Left ventricle myocardium superior (tissue), 1 donor: ENCODE results near the gene RPP14. TPM values are rescaled to one million over a fixed set of nuclear protein-coding genes. Genes with fewer than 3 reads are reported as not detected.

Experiments used
- ATAC-seq: fragments of 200-7000 bp; cut with Tn5 transposase; one replicate; pipeline ENCODE4 v1.9.1; 2020; ENCODE audit warnings: mild to moderate bottlenecking, moderate library complexity
- DNase-seq: peaks from one replicate; pipeline ENCODE4 v3.0.0-alpha.2; 2020
- intact Hi-C: fragments of 100-400 bp; cut with micrococcal nuclease; formaldehyde crosslinking; loops from one replicate; pipeline ENCODE4 v1.11.0; 2022
- total RNA-seq: library from RNA; stranded (reverse); fragmentation: NEBNext Ultra II Directional; extraction: Animal tissue kit (Norgen Biotek cat#: 25700); gene quantifications from one replicate; pipeline ENCODE4 v1.2.1, GENCODE V29; 2021
- donor health status: DM: no; HTN: yes; CAD: no; lungs with severe emphysema.

The RPP14 gene
- total RNA-seq, 1 donor from 2014 or later: 25.0 TPM

DNA sequence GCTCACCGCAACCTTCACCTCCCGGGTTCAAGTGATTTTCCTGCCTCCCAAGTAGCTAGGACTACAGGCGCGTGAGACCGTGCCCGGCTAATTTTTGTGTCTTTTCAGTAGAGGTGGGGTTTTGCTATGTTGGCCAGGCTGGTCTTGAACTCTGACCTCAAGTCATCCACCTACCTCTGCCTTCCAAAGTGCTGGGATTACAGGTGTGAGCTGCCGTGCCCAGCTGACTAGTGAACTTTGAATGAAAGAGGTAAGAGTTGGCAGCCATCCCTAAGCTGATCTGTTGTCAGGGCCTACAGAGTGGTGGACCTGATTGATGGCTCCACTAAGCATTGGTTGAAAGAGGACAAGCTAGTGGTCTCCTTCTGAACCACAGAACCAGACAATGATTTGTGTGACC is 41.9 kb downstream of the RPP14 start:
- intact Hi-C loops: no loop called here
- ATAC-seq: no peak
- DNase-seq: no peak

DNA sequence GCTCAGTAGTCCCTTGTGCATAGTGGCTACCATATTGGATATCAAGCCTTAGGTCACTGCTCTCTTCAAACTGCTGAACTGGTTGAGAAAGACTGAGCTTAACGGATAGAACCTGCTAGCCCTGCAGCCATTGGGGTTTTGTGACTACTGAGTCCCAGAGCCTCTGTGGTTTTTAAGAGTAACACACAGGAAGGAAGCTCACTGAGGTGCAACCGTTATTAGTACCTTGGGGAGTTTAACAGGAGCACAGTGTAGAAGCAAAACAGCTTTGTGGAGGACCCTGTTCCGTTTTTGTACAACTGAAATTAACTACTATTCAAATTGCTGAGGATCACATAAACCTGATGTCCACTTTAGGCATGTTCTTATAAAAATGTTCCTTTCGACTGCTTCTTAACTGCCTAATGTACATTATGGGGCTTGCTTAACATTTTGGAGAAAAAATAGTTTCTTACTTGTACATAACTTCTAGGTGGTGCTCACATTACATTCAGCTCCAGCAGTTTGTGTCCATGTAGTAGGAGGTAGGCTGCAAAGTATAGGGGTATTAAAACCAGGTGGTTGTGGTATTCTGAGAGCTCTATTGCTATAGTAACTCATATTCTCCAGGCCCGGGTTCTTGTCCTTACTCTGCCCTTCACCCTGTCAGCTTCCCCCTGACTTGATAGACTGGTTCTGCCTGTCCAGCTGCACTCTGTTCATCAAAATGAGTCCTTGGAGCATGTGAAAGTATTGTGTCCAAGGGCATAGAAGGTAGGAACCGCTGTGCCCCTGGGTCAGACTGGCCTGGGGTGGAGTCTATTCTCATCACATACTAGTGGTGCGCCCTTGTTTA is 44.0 kb downstream of the RPP14 start:
- intact Hi-C loops: no loop called here
- DNase-seq: no peak
- no peak for ATAC-seq

DNA sequence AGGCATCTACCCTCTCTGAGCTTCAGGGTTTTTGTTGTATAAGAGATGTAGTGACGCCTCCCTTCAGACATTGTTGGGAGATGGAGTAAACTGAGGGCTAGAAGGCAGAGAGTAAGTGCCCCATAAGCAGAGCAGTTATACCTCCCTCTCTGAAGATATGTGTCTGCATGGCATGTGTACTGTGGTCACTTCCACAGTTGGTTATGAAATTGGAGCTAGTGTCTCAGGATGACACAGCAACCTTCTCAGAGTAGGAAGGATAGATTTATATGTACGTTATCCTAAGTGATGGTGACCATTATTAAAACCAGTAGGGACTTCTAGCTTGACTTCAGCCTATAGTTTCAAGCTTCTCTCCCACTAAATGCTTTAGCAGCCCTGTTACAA is 44.6 kb downstream of the RPP14 start:
- DNase-seq: no peak
- ATAC-seq: peak; percentile 41
- intact Hi-C loops: no loop called here

DNA sequence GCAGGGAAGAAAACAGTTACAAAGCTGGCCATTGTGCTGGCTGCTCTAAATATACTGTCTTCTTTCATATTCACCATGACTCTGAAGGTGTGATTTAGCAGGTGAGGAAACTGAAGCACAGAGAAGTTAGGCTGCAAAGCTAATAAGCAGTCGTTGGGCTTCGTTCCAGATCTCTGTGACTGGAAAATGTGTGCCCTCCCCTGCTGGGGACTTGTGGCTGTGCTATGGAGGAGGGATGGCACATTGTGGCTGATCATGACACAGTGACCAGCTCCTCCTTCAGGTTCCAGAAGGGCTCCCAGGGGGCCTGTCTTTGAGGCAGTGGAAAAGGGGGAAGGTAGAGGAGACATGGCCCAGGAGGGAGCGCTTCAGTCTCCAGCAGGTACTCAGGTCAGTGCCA is 45.9 kb downstream of the RPP14 start:
- intact Hi-C loops: no loop called here
- ATAC-seq (no peak), DNase-seq (no peak)

DNA sequence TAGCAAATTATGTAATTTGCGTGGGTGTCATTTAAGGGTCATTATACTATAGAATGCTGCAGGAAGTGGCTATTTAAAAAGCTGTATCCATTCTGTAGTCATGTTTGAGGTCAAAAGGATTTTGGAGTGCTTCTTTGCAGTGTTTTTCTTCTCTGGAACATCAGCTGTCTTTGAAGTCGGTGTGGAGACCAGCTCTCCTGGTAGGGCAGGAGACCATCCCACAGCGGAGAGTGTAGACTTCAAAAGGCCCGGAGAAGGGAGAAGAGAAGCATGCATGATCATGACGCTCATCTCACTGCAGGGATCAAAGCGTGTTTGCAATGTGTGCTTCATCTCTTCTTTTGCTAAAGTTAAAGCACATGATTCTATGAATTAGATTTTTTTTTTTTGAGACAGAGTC is 46.6 kb downstream of the RPP14 start:
- ATAC-seq: no peak
- intact Hi-C loops: no loop called here

DNA sequence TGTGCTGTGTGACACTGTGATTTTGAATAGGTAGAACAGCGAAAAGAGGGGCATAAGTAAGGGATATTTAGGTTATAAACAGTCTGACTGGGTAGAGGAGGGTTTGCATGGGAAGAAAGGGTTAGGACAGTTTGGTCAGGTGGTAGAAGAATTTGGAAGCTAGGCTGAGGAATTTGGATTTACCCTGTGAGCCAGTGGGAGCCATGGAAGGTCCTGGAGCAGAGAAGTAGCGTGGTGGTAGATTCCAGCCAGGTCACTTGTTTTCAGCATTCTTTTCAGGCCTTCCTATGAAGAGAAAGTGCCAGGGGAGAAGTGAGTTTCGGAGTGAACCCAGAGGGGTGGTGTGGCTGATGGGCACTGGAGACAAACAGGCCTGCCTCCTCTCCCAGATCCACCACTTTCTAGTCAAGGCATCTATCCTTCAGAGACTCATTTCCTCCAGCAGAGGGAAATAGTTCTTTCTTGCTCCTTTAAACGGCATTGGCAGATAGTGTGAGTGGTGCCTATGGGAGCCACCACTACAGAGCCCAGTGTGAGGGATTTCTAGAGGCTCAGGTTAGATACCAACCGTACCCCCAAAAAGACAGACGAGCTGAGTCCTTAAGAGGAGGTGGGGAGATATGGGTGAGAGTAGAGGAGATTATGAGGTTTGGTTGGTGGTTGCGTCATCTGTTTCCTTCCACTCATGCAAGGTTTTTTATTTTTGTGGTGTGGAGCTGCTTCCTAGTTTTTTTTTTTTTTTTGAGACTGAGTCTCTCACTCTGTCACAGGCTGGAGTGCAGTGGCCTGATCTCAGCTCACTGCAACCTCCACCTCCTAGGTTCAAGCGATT is 47.9 kb downstream of the RPP14 start:
- DNase-seq (no peak), ATAC-seq (peak; percentile 38)
- intact Hi-C loops: no loop called here

More for the DNA sequence above, 46.6 kb downstream of the RPP14 start:
- no peak for DNase-seq

DNA sequence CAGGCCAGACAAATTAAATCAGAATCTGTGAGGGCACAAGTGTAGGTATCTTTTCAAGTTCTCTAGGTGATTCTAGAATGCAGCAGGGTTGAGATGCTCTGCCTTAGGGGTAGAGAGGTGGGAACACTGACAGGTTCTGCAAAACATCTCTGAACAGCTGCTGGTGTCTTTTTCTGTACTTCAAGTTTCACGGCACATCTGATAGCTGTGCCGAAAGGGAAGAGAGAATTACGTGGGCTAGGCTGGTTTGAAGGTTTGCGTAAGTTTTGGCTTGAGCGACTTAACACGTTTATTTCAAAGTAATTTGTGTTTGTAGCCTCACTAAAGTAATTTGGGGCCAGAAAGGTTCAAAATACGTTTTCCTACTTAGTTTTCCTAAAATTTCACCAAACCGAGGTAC is 49.1 kb downstream of the RPP14 start:
- DNase-seq: no peak
- no peak for ATAC-seq
- intact Hi-C loops: no loop called here

DNA sequence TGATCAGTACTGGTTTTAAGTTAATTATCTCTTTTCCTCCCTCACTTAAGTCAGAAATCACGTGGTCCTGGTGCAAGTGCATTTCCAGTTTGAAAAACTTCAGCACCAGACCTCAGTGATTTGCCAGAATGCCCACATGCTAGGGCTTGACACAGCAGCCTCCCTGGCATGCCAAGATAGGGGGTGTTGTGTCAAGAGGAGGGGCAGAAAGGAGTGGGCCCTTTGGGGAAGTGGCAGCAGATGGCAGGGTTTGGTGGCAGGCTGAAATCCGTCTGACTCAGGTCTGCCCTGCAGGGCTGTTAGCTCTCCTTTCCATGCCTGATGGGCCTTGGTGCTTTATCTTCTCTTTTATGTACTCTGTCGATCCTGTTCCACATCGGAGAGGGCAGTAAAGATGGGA is 50.0 kb downstream of the RPP14 start:
- DNase-seq (no peak), ATAC-seq (peak; percentile 33)
- intact Hi-C loops: no loop called here

DNA sequence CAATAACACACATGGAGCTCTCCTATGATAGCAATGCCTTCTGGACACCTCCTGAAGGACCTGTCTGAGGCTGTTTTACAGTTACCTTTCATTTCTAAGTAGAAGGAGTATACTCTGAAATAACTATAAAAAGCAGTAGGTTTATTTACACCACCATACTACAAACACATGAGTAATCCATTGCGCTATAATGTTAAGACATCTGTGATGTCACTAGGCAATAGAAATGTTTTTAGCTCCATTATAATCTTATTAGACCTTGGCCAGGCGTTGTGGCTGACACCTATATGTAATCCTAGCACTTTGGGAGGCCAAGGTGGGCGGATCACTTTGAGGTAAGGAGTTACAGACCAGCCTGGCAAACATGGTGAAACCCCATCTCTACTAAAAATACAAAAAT is 51.4 kb downstream of the RPP14 start:
- ATAC-seq: no peak
- intact Hi-C loops: no loop called here
- DNase-seq: no peak

DNA sequence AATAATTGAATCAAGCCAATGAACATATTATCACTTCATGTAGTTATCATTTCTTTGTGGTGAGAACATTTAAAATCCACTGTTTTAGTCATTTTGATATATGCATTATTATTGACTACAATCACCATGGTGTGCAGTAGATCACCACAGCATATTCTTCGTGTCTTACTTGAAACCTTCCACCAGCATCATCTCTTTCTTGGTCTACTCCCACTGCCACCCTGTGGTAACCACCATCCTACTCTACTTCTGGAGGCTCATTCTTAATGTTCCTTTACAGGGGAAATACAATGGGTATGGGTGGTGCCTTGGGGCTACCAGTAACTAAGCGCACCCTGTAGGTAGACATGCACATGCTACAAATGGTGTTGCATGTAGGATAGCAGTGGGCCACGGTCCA is 52.0 kb downstream of the RPP14 start:
- DNase-seq (no peak), ATAC-seq (no peak)
- intact Hi-C loops: no loop called here

DNA sequence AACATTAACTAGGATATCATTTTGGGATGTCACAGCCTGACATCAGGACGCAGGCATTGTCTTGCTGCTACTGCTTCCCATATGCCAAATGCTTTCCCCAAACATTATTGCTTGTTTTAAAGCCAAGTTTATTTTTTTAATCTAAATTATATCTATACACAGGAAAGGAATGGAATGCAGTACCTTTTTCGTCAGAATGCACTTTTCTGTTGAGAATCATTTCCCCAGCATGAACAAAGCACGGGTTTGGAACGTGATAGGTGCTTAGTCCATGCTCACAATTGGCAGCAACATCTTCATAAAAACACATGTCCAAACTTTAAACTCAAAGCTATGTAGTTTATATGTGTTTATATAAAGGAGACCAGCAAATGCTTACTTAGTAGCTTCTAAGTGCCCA is 52.8 kb downstream of the RPP14 start:
- intact Hi-C loops: no loop called here
- ATAC-seq (no peak), DNase-seq (no peak)

DNA sequence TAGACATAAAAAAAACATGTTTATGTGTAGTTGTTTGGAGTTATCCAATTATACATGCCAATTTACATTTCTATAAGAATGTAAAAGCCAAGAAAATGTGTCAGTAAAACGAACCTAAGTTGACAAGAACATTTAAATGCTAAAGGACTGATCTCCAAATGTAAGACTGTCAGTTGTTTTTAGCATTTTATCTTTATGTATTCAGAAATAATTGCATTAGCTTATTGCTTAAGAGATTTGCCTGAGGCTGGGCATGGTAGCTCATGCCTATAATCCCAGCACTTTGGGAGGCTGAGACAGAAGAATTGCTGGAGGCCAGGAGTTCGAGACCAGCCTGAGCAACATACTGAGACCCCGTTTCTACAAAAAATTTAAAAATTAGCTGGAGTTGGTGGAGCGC is 53.6 kb downstream of the RPP14 start:
- intact Hi-C loops: no loop called here
- ATAC-seq (no peak), DNase-seq (no peak)

DNA sequence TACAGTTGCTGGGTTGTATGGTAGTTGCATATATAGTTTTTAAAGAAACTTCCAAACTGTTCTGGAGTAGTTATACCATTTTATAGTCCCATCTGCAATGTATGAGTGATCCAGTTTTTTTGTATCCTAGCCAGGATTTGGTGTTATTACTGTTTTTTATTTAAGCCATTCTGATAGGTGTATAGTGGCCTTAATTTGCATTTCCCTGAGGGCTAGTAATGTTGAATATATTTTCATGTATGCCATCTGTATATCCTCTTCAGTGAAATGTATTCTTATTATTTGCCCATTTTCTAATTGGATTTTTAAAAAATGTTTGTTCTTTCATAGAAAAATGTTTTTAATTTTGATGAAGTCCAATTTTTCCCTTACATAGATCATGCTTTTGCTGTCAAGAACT is 55.8 kb downstream of the RPP14 start:
- ATAC-seq (no peak), DNase-seq (no peak)
- intact Hi-C loops: no loop called here

DNA sequence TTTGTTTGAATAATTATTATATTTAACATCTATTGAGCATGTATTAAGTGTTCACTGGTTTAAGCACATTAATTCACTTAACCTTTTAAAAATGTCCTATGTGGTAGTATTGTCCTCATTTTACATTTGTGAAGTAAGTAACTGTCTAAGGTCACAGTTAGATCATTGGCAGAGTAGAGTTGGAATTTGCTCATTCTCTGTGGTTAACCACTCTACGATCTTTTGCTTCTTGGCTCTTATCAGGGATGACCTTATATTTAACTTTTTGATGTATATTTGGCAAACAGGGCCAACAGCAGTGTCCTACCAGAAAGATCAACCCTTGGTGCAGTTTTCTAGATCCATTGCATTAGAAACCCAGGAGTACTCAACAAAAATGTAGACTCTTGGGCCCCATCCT is 60.7 kb downstream of the RPP14 start:
- no peak for ATAC-seq

DNA sequence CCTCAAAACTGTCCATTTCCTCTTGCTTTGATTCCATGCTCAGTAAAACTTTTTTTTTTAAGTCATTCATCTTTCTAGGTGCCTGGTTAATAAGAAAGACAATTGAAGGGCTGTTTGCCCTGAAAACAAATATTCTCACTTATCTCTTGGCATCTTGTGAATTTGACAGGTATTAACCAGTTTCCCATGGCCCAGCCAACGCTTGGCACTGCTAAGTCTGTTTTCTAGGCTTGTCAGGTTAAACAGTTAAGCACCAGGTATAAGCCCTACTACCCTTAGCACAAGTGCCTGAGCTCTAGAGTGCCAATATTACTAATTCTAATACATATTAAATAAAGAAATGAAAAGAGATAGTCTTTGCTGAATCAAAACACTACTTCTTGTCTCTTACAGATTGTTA is 63.0 kb downstream of the RPP14 start:
- DNase-seq (no peak), ATAC-seq (no peak)
- intact Hi-C loops: no loop called here

More for the DNA sequence above, 60.7 kb downstream of the RPP14 start:
- intact Hi-C loops: no loop called here
- DNase-seq: no peak

Other genes with a start within 250 kb of the RPP14 start
- 1.9 TPM for gene DNASE1L3, start 95.3 kb upstream of the RPP14 start, total RNA-seq
- gene ABHD6, start 68.5 kb upstream of the RPP14 start, total RNA-seq: 9.1 TPM
- gene HTD2, start 275 bp downstream of the RPP14 start, total RNA-seq: 14.9 TPM
- 12.9 TPM for gene PXK, start 26.6 kb downstream of the RPP14 start, total RNA-seq
- gene PDHB, start 127.6 kb downstream of the RPP14 start, total RNA-seq: 225 TPM
- 8.5 TPM for gene KCTD6, start 185.9 kb downstream of the RPP14 start, total RNA-seq
- gene ACOX2, start 230.9 kb downstream of the RPP14 start, total RNA-seq: 41.4 TPM